ENCODE measurements around the gene NRP1.

NRP1 gene

GRCh38 chr10:33136271-33136670, 198.2 kb downstream of the NRP1 start:
- H3K9me2 ChIP-seq (replicated peaks; ENCODE audit: control insufficient read depth, low read length), result no peaks in the 10 kb centered on the region
- no peak for TF ChIP-seq CTCF (IDR thresholded peaks at IDR 0.05; ENCODE audit: low read depth, low read length, poor library complexity, severe bottlenecking)
- no peak for TF ChIP-seq EZH2phosphoT487 (IDR thresholded peaks at IDR 0.05; ENCODE audit: borderline replicate concordance, low read length)
- no peaks in the 10 kb centered on the region for H3F3A ChIP-seq (ENCODE audit: control insufficient read depth, insufficient read depth)
- H3K9me3 ChIP-seq (ENCODE audit: control insufficient read depth, insufficient read depth, low read length), result no peaks in the 10 kb centered on the region
- H3K4me1 ChIP-seq (ENCODE audit: control insufficient read depth, low read length), result peaks cover 14% of the 10 kb centered on the region
- no peaks in the 10 kb centered on the region for H3K27me3 ChIP-seq (ENCODE audit: control insufficient read depth, low read length)
- no peaks in the 10 kb centered on the region for H4K20me1 ChIP-seq (ENCODE audit: control insufficient read depth, insufficient read depth, low read depth, low read length)
- H3K4me2 ChIP-seq (ENCODE audit: low read length), result no peak overlapping the region
- no peak overlapping the region for H3K4me3 ChIP-seq (ENCODE audit: low read length)
- no peaks in the 10 kb centered on the region for H3K36me3 ChIP-seq (ENCODE audit: control insufficient read depth, low read length)
- H3K79me2 ChIP-seq (ENCODE audit: control insufficient read depth, low read length), result no peaks in the 10 kb centered on the region
- H3K27ac ChIP-seq (ENCODE audit: low read depth, low read length), result no peak overlapping the region

DNA sequence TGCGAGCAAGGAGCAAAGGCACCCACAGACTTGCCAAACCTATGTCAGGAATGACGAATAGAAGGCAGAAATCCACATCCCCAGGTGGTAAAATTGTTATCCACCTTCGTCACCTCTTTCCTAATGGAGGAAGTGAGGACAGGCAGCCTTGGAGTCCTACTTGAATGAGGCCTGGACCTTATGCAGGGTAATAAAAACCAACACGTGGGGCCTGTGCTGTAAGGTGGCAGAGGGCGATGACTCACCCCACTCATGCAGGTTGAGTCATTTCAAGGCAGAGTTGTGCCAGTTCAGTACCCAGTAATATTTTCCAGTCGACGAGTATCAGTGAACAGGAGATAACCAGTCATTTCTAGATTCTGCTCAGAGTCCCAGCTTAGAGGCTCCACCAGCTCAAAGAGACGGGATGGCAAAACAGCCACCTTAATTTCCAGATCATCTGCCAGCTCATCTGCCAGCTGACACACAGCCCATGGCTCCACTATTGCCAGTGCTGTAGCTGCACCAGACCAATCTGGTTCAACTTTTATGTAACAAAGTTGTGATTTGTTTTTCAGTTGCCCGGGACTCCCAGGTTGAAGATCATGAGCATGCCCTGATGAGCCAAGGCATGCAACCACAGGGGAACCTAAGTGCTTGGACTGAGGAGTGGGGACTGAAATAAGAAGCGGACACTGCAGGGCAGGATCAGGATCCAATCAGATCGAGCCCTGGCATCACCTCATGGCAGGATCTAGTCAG, 200.3 kb downstream of the NRP1 start:
- no peaks in the 10 kb centered on the region for H3K9me3 ChIP-seq (ENCODE audit: control insufficient read depth, insufficient read depth, low read length)
- H3K4me1 ChIP-seq (ENCODE audit: control insufficient read depth, low read length), result peaks cover 14% of the 10 kb centered on the region
- no peak for TF ChIP-seq CTCF (IDR thresholded peaks at IDR 0.05; ENCODE audit: low read depth, low read length, poor library complexity, severe bottlenecking)
- 0 out of 2 replicates have a peak, but pooled peaks cover 2% of the 10 kb centered on the region for H3F3A ChIP-seq (ENCODE audit: control insufficient read depth, insufficient read depth)
- no peak overlapping the region for H3K4me3 ChIP-seq (ENCODE audit: low read length)
- no peaks in the 10 kb centered on the region for H4K20me1 ChIP-seq (ENCODE audit: control insufficient read depth, insufficient read depth, low read depth, low read length)
- H3K79me2 ChIP-seq (ENCODE audit: control insufficient read depth, low read length), result no peaks in the 10 kb centered on the region
- H3K27me3 ChIP-seq (ENCODE audit: control insufficient read depth, low read length), result no peaks in the 10 kb centered on the region
- H3K4me2 ChIP-seq (ENCODE audit: low read length), result no peak overlapping the region
- H3K9me2 ChIP-seq (replicated peaks; ENCODE audit: control insufficient read depth, low read length), result no peaks in the 10 kb centered on the region
- no peaks in the 10 kb centered on the region for H3K36me3 ChIP-seq (ENCODE audit: control insufficient read depth, low read length)
- H3K27ac ChIP-seq (ENCODE audit: low read depth, low read length), result no peak overlapping the region

GRCh38 chr10:33133557-33133956, 200.9 kb downstream of the NRP1 start:
- no peaks in the 10 kb centered on the region for H3K27me3 ChIP-seq (ENCODE audit: control insufficient read depth, low read length)
- no peak overlapping the region for H3K27ac ChIP-seq (ENCODE audit: low read depth, low read length)
- no peaks in the 10 kb centered on the region for H3K9me2 ChIP-seq (replicated peaks; ENCODE audit: control insufficient read depth, low read length)
- no peak for TF ChIP-seq CTCF (IDR thresholded peaks at IDR 0.05; ENCODE audit: low read depth, low read length, poor library complexity, severe bottlenecking)
- no peak for TF ChIP-seq EZH2phosphoT487 (IDR thresholded peaks at IDR 0.05; ENCODE audit: borderline replicate concordance, low read length)
- no peaks in the 10 kb centered on the region for H4K20me1 ChIP-seq (ENCODE audit: control insufficient read depth, insufficient read depth, low read depth, low read length)
- H3K4me3 ChIP-seq (ENCODE audit: low read length), result no peak overlapping the region
- 0 out of 2 replicates have a peak, but pooled peaks cover 2% of the 10 kb centered on the region for H3F3A ChIP-seq (ENCODE audit: control insufficient read depth, insufficient read depth)
- H3K79me2 ChIP-seq (ENCODE audit: control insufficient read depth, low read length), result no peaks in the 10 kb centered on the region
- H3K4me1 ChIP-seq (ENCODE audit: control insufficient read depth, low read length), result peaks cover 18% of the 10 kb centered on the region
- no peak overlapping the region for H3K4me2 ChIP-seq (ENCODE audit: low read length)
- H3K9me3 ChIP-seq (ENCODE audit: control insufficient read depth, insufficient read depth, low read length), result no peaks in the 10 kb centered on the region
- no peaks in the 10 kb centered on the region for H3K36me3 ChIP-seq (ENCODE audit: control insufficient read depth, low read length)
